ENCODE measurements around the gene CENPI. TPM values are rescaled to one million over a fixed set of nuclear protein-coding genes. Genes with fewer than 3 reads are reported as not detected.
A peak's percentile ranks its signal among the peaks of the same experiment; 100 is the strongest.

Gene CENPI
- total and polyA plus RNA-seq, 8 donors = 3.5 to 16.2 (median 9.6) TPM

- DNase-seq (no peak), ATAC-seq (no peak)
- Histone ChIP-seq H3K27ac (no peak overlapping the region), H3K4me1 (no peaks in the 10 kb centered on the region), H3K4me3 (no peak overlapping the region), H3K9me3 (no peaks in the 10 kb centered on the region), H3K27me3 (no peaks in the 10 kb centered on the region), H3K36me3 (no peaks in the 10 kb centered on the region)
- intact Hi-C loops (cut with DNase I) = no loop called here
- TF ChIP-seq, protein P1, sequence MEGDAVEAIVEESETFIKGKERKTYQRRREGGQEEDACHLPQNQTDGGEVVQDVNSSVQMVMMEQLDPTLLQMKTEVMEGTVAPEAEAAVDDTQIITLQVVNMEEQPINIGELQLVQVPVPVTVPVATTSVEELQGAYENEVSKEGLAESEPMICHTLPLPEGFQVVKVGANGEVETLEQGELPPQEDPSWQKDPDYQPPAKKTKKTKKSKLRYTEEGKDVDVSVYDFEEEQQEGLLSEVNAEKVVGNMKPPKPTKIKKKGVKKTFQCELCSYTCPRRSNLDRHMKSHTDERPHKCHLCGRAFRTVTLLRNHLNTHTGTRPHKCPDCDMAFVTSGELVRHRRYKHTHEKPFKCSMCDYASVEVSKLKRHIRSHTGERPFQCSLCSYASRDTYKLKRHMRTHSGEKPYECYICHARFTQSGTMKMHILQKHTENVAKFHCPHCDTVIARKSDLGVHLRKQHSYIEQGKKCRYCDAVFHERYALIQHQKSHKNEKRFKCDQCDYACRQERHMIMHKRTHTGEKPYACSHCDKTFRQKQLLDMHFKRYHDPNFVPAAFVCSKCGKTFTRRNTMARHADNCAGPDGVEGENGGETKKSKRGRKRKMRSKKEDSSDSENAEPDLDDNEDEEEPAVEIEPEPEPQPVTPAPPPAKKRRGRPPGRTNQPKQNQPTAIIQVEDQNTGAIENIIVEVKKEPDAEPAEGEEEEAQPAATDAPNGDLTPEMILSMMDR (IDR thresholded peaks at IDR 0.05) = no peak
These were observed 40.8 kb upstream of the CENPI start for GRCh38 chrX:101057093-101057714.

- no peaks in the 10 kb centered on the region for H3K27me3 ChIP-seq
- no peak overlapping the region for H3K4me3 ChIP-seq
- no peaks in the 10 kb centered on the region for H3K9me3 ChIP-seq
- H3K27ac ChIP-seq = no peak overlapping the region
- H3K36me3 ChIP-seq = no peaks in the 10 kb centered on the region
- TF ChIP-seq, protein P1 (IDR thresholded peaks at IDR 0.05) = no peak
- ATAC-seq (no peak), DNase-seq (no peak)
- no peaks in the 10 kb centered on the region for H3K4me1 ChIP-seq
- intact Hi-C loops (cut with DNase I) = no loop called here
These were observed 35.8 kb upstream of the CENPI start for GRCh38 chrX:101062176-101062575.

- no peaks in the 10 kb centered on the region for H3K27me3 ChIP-seq
- DNase-seq (no peak), ATAC-seq (no peak)
- no peak overlapping the region for H3K27ac ChIP-seq
- intact Hi-C loops (cut with DNase I) = no loop called here
- no peak overlapping the region for H3K4me3 ChIP-seq
- H3K4me1 ChIP-seq = no peaks in the 10 kb centered on the region
- H3K9me3 ChIP-seq = no peaks in the 10 kb centered on the region
- TF ChIP-seq, protein P1 (IDR thresholded peaks at IDR 0.05) = no peak
- H3K36me3 ChIP-seq = no peaks in the 10 kb centered on the region
These were observed 26.4 kb upstream of the CENPI start for GRCh38 chrX:101071582-101071981.

GRCh38 chrX:101078716-101079598 is 19.0 kb upstream of the CENPI start, which contains the start of gene TMEM35A:
TSS of gene TMEM35A (plus strand) at chrX:101078879. CDS start at chrX:101079003, 124 bp downstream.
- H3K27me3 ChIP-seq = no peaks in the 10 kb centered on the region
- TF ChIP-seq, protein P1 (IDR thresholded peaks at IDR 0.05) = no peak
- no peaks in the 10 kb centered on the region for H3K4me1 ChIP-seq
- no peaks in the 10 kb centered on the region for H3K9me3 ChIP-seq
- ATAC-seq = peak; percentile 49
- no peaks in the 10 kb centered on the region for H3K36me3 ChIP-seq
- H3K27ac ChIP-seq = no peak within 1 kb of the TSS
- peak within 1 kb of the TSS; percentile 11 to 18 for H3K4me3 ChIP-seq
- DNase-seq = peak in 2 of 4 donors; percentile 18 to 36
- intact Hi-C loops (cut with DNase I) = no loop called here

- H3K27me3 ChIP-seq = no peaks in the 10 kb centered on the region
- H3K36me3 ChIP-seq = no peaks in the 10 kb centered on the region
- no peak overlapping the region for H3K4me3 ChIP-seq
- TF ChIP-seq, protein P1 (IDR thresholded peaks at IDR 0.05) = no peak
- H3K4me1 ChIP-seq = no peaks in the 10 kb centered on the region
- DNase-seq = no peak
- no peak for ATAC-seq
- no peaks in the 10 kb centered on the region for H3K9me3 ChIP-seq
- H3K27ac ChIP-seq = no peak overlapping the region
- intact Hi-C loops (cut with DNase I) = no loop called here
These were observed 18.2 kb upstream of the CENPI start for GRCh38 chrX:101079736-101080270.

All from left lung (tissue), 10 donors.